Gastrocnemius medialis (tissue), 4 donors: Measurements from ENCODE around the gene TMC2. TPM values are rescaled to one million over a fixed set of nuclear protein-coding genes. Genes with fewer than 3 reads are reported as not detected.

Experiments used
- ATAC-seq, 2 donors: fragments of 150-250 bp; one replicate each; pipeline ENCODE4 v1.9.1; 2016
- DNase-seq, 2 donors: peaks; one replicate each; pipeline ENCODE4 v3.0.0-alpha.2; 2019
- H3K27ac ChIP-seq, 4 donors: fragments of 200-600 bp; sonication (generic); 1 replicate in 1 of 4; 2 replicates in 3 of 4; pipeline ENCODE4 v1.5.1; 2016 to 2018; ENCODE audit warnings: mild to moderate bottlenecking in 2 of 4, moderate library complexity in 1 of 4
- H3K27me3 ChIP-seq, 3 donors: fragments of 200-600 bp; sonication (generic) in 2 of 3; 1 replicate in 1 of 3; 2 replicates in 2 of 3; pipeline versions ENCODE4 v1.5.1 to v1.6.0; 2016 to 2019; ENCODE audit warnings: mild to moderate bottlenecking in 1 of 3, moderate library complexity in 1 of 3
- H3K36me3 ChIP-seq, 2 donors: fragments of 200-600 bp; sonication (generic) in 1 of 2; one replicate each; pipeline ENCODE4 v1.5.1; 2017 to 2018
- H3K4me1 ChIP-seq, 2 donors: fragments of 200-600 bp; sonication (generic) in 1 of 2; one replicate each; pipeline ENCODE4 v1.5.1; 2016 to 2017; ENCODE audit warnings: mild to moderate bottlenecking in 2 of 2
- H3K4me3 ChIP-seq, 4 donors: fragments of 200-600 bp; sonication (generic) in 3 of 4; 1 replicate in 1 of 4; 2 replicates in 3 of 4; pipeline ENCODE4 v1.5.1; 2016 to 2019; ENCODE audit warnings: mild to moderate bottlenecking in 2 of 4
- H3K9me3 ChIP-seq, 3 donors: fragments of 200-600 bp; sonication (generic) in 2 of 3; 1 replicate in 1 of 3; 2 replicates in 2 of 3; pipeline ENCODE4 v1.5.1; 2016 to 2019
- POLR2A ChIP-seq, 2 donors: fragments of 450-650 bp; IDR thresholded peaks; one replicate each; pipeline ENCODE4 v1.6.1; 2017; ENCODE audit warnings: antibody characterized with exemption in 2 of 2, mild to moderate bottlenecking in 2 of 2, moderate library complexity in 2 of 2
- in situ Hi-C, 4 donors: fragments of 200-750 bp; cut with MboI; loops; one replicate each; pipeline versions ENCODE4 v1.15.0 to v1.8.0; 2017; ENCODE audit warnings: low sequenced_read_pairs in 4 of 4
- intact Hi-C: fragments of 100-400 bp; cut with DNase I; formaldehyde crosslinking; loops from one replicate; pipeline ENCODE4 v1.15.1; 2023; ENCODE audit warnings: low total_unique reads
- total RNA-seq, 4 donors: library from RNA; depleted of rRNA; stranded (reverse); fragments of >200 nt; gene quantifications; one replicate each; pipeline versions ENCODE4 v1.1.0 to v1.2.3, GENCODE V29; 2016
- TF ChIP-seq, protein P1 (sequence below), 5 experiments: fragments of 450-650 bp in 3 of 5; fragments of 200-600 bp in 2 of 5; sonication (generic) in 2 of 5; IDR thresholded peaks in 4 of 5; conservative IDR thresholded peaks in 1 of 5; 1 replicate in 4 of 5; 2 replicates in 1 of 5; pipeline ENCODE4 v1.5.1; 2016 to 2019; ENCODE audit warnings: antibody characterized with exemption in 5 of 5, mild to moderate bottlenecking in 3 of 5, moderate library complexity in 3 of 5

Gene TMC2
- total RNA-seq, 4 donors from 2014 or later, result 0.10 TPM; not detected in 2

DNA sequence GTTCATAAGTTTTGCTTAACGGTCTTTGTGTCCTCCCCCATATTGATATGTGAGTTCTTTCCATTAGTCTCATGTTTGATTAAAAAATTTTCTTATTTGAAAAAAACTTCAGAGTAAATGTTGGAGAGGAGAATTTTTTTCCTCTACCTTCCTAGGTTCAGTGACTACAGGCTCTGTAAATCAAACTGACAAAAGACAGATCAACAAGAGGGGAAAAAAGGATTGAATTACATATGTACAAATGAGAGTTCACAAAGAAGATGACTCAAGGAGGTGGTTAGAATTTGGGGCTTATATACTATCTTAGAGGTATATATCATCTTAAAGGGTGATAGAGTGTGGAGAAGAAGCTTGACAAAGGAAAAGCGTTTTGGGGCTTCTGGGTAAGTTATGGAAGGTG lies 5.6 kb downstream of the TMC2 start:
- no peak for TF ChIP-seq POLR2A (IDR thresholded peaks at IDR 0.05)
- TF ChIP-seq, protein P1, sequence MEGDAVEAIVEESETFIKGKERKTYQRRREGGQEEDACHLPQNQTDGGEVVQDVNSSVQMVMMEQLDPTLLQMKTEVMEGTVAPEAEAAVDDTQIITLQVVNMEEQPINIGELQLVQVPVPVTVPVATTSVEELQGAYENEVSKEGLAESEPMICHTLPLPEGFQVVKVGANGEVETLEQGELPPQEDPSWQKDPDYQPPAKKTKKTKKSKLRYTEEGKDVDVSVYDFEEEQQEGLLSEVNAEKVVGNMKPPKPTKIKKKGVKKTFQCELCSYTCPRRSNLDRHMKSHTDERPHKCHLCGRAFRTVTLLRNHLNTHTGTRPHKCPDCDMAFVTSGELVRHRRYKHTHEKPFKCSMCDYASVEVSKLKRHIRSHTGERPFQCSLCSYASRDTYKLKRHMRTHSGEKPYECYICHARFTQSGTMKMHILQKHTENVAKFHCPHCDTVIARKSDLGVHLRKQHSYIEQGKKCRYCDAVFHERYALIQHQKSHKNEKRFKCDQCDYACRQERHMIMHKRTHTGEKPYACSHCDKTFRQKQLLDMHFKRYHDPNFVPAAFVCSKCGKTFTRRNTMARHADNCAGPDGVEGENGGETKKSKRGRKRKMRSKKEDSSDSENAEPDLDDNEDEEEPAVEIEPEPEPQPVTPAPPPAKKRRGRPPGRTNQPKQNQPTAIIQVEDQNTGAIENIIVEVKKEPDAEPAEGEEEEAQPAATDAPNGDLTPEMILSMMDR (IDR thresholded peaks at IDR 0.05 in 4 of 5, conservative IDR thresholded peaks at IDR 0.05 in 1 of 5), result no peak
- in situ Hi-C loops (no loop called here), intact Hi-C loops (no loop called here)
- Histone ChIP-seq H3K27me3 (peaks cover 0 to 5% (median 0%) of the 10 kb centered on the region in 3 donors), H3K36me3 (no peaks in the 10 kb centered on the region), H3K9me3 (no peaks in the 10 kb centered on the region), H3K27ac (no peak overlapping the region), H3K4me1 (no peaks in the 10 kb centered on the region), H3K4me3 (no peak overlapping the region)
- ATAC-seq (no peak), DNase-seq (no peak)

DNA sequence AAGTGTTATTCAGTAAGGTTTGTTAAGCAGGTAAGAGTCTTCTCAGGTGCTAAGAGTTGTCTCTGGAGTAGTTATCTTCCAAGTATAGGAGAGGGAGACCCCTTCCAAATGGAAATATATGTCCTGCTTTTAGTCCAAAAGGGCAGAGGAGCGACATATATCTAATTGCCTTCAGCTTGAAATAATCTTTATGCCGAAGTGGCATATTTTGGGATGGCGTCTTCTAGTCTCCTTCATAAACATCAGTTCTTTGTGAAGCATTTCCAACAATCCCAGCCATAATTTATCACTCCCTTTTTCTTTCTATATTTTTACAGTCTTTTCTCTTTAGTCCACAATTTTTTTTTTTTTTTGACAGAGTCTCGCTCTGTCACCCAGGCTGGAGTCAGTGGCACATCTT lies 6.0 kb downstream of the TMC2 start:
- in situ Hi-C loops, result no loop called here
- H3K36me3 ChIP-seq, result no peaks in the 10 kb centered on the region
- no peak overlapping the region for H3K27ac ChIP-seq
- DNase-seq (no peak), ATAC-seq (no peak)
- H3K4me3 ChIP-seq, result no peak overlapping the region
- peaks cover 0 to 5% (median 0%) of the 10 kb centered on the region in 3 donors for H3K27me3 ChIP-seq
- H3K9me3 ChIP-seq, result no peaks in the 10 kb centered on the region
- intact Hi-C loops, result no loop called here
- H3K4me1 ChIP-seq, result no peaks in the 10 kb centered on the region
- TF ChIP-seq, protein P1 (IDR thresholded peaks at IDR 0.05 in 4 of 5, conservative IDR thresholded peaks at IDR 0.05 in 1 of 5), result no peak
- no peak for TF ChIP-seq POLR2A (IDR thresholded peaks at IDR 0.05)

DNA sequence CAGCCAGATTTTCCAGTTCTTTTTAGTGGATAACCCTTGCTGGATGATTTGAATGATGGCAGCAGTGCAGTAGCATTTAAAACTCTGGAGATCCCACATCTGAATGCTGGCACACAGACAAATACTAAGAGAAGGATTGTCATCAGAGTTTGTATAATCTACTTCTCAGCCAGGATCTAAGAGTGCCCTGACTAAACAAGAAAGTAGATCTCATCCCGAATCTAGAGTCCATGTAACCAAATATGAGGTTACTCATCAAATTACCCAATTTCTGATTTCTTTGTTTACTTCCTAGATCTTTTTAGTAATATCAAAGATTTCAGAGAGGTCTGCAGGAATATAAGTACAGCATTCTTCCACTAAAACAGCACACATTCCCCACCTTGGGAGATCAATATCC lies 7.8 kb downstream of the TMC2 start:
- Histone ChIP-seq H3K27ac (no peak overlapping the region), H3K4me1 (no peaks in the 10 kb centered on the region), H3K9me3 (no peaks in the 10 kb centered on the region), H3K27me3 (peaks cover 0 to 5% (median 0%) of the 10 kb centered on the region in 3 donors), H3K36me3 (no peaks in the 10 kb centered on the region), H3K4me3 (no peak overlapping the region)
- intact Hi-C loops (no loop called here), in situ Hi-C loops (no loop called here)
- no peak for ATAC-seq
- TF ChIP-seq POLR2A (IDR thresholded peaks at IDR 0.05), result no peak
- TF ChIP-seq, protein P1 (IDR thresholded peaks at IDR 0.05 in 4 of 5, conservative IDR thresholded peaks at IDR 0.05 in 1 of 5), result no peak
- DNase-seq, result no peak

DNA sequence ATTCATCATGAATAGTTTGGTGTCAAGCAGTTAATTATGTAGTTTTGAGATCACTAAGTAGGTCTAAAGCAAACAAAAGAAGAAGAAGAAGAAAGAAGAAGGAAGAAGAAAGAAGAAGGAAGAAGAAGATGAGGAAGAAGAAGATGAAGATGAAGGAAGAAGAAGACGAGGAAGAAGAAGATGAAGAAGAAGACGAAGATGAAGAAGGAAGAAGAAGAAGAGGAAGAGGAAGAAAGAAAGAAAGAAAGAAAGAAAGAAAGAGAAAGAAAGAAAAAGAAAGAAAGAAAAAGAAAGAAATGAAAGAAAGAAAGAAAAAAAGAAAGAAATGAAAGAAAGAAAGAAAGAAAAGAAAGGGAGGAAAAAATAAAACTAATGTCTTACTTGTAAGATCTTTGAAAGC lies 9.2 kb downstream of the TMC2 start:
- peaks cover 0 to 5% (median 0%) of the 10 kb centered on the region in 3 donors for H3K27me3 ChIP-seq
- no peak overlapping the region for H3K4me3 ChIP-seq
- TF ChIP-seq, protein P1 (IDR thresholded peaks at IDR 0.05 in 4 of 5, conservative IDR thresholded peaks at IDR 0.05 in 1 of 5), result no peak
- no peak for TF ChIP-seq POLR2A (IDR thresholded peaks at IDR 0.05)
- intact Hi-C loops (no loop called here), in situ Hi-C loops (no loop called here)
- DNase-seq, result no peak
- no peak for ATAC-seq
- H3K36me3 ChIP-seq, result no peaks in the 10 kb centered on the region
- H3K9me3 ChIP-seq, result no peaks in the 10 kb centered on the region
- no peak overlapping the region for H3K27ac ChIP-seq
- no peaks in the 10 kb centered on the region for H3K4me1 ChIP-seq
